Measurements from ENCODE around the gene CDH9. TPM values are rescaled to one million over a fixed set of nuclear protein-coding genes. Genes with fewer than 3 reads are reported as not detected.
A peak's percentile ranks its signal among the peaks of the same experiment; 100 is the strongest.
"Not testable (repeated sequence)": the region's sequence is repeated elsewhere in the genome, so short reads cannot be mapped to it uniquely, and the experiment has no call there.

The CDH9 gene
- total RNA-seq, 4 donors from 2014 or later = not detected

DNA sequence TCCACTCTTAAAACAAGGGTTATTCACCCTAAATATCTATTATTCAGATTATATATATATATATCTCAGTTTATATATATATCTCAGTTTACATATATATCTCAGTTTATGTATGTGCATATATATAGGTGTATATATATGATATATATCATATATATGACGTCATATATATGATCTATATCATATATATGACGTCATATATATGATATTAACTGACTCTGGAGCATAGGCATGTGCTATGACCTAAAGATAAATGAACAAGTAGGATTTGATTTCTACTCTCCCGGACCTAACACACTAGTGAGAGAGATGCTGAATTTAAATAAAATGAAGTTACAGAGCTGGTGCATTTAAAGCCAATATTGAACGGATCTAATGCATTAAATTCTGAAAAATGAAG is 174.3 kb downstream of the CDH9 start:
- DNase-seq (ENCODE audit: low spot score in 2 of 2) = no peak
- no peaks in the 10 kb centered on the region for H3K36me3 ChIP-seq
- H3K27me3 ChIP-seq = no peaks in the 10 kb centered on the region
- no peaks in the 10 kb centered on the region for H3K9me3 ChIP-seq
- no peak overlapping the region for H3K27ac ChIP-seq
- no peaks in the 10 kb centered on the region for H3K4me1 ChIP-seq
- TF ChIP-seq, protein P1, sequence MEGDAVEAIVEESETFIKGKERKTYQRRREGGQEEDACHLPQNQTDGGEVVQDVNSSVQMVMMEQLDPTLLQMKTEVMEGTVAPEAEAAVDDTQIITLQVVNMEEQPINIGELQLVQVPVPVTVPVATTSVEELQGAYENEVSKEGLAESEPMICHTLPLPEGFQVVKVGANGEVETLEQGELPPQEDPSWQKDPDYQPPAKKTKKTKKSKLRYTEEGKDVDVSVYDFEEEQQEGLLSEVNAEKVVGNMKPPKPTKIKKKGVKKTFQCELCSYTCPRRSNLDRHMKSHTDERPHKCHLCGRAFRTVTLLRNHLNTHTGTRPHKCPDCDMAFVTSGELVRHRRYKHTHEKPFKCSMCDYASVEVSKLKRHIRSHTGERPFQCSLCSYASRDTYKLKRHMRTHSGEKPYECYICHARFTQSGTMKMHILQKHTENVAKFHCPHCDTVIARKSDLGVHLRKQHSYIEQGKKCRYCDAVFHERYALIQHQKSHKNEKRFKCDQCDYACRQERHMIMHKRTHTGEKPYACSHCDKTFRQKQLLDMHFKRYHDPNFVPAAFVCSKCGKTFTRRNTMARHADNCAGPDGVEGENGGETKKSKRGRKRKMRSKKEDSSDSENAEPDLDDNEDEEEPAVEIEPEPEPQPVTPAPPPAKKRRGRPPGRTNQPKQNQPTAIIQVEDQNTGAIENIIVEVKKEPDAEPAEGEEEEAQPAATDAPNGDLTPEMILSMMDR (IDR thresholded peaks at IDR 0.05) = no peak
- TF ChIP-seq EP300 (IDR thresholded peaks at IDR 0.05) = no peak
- TF ChIP-seq POLR2A (IDR thresholded peaks at IDR 0.05) = no peak
- no peak overlapping the region for H3K4me3 ChIP-seq
- 65 to 66% methylated on average over 4 of the region's 4 CpGs for WGBS, 2 donors

DNA sequence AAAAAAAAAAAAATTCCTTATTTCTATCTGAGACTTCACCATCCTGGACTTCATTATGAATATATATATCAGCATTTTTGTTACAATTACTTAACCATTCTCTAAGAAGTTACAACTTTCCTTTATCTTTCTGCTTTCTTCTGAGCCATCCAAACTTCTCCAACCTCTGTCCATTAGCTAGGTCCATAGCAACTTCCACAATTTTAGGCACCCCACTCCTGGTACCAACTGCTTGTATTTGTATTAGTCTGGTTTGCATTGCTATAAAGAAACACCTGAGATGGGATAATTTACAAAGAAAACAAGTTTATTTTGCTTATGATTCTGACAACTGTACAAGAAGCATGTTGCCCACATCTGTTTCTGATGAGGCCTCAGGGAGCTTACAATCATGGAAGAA is 182.1 kb downstream of the CDH9 start:
- Histone ChIP-seq H3K27me3 (no peaks in the 10 kb centered on the region), H3K9me3 (peaks cover 0 to 18% (median 2%) of the 10 kb centered on the region in 4 donors), H3K4me1 (no peaks in the 10 kb centered on the region), H3K36me3 (no peaks in the 10 kb centered on the region), H3K27ac (no peak overlapping the region), H3K4me3 (no peak overlapping the region)
- TF ChIP-seq POLR2A (IDR thresholded peaks at IDR 0.05) (no peak), EP300 (IDR thresholded peaks at IDR 0.05) (no peak)
- TF ChIP-seq, protein P1 (IDR thresholded peaks at IDR 0.05) = no peak
- no peak for DNase-seq (ENCODE audit: low spot score in 2 of 2)

DNA sequence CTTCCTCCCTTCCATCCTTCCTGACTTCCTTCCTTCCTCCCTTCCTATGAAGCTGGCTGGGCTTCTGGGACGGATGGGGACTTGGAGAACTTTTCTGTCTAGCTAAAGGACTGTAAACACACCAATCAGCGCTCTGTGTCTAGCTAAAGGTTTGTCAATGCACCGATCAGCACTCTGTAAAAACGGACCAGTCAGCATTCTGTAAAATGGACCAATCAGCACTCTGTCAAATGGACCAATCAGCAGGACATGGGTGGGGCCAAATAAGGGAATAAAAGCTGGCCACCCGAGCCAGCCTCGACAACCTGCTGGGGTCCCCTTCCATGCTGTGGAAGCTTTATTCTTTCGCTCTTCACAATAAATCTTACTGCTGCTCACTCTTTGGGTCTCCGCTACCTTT is 185.9 kb downstream of the CDH9 start:
- not testable (repeated sequence) for H3K4me3 ChIP-seq; H3K27me3 ChIP-seq; H3K36me3 ChIP-seq; H3K4me1 ChIP-seq; H3K27ac ChIP-seq; DNase-seq (ENCODE audit: low spot score in 2 of 2)
- H3K9me3 ChIP-seq = peaks cover 0 to 18% (median 2%) of the 10 kb centered on the region in 4 donors
- WGBS, 2 donors = 88 to 93% methylated on average over 8 of the region's 8 CpGs

DNA sequence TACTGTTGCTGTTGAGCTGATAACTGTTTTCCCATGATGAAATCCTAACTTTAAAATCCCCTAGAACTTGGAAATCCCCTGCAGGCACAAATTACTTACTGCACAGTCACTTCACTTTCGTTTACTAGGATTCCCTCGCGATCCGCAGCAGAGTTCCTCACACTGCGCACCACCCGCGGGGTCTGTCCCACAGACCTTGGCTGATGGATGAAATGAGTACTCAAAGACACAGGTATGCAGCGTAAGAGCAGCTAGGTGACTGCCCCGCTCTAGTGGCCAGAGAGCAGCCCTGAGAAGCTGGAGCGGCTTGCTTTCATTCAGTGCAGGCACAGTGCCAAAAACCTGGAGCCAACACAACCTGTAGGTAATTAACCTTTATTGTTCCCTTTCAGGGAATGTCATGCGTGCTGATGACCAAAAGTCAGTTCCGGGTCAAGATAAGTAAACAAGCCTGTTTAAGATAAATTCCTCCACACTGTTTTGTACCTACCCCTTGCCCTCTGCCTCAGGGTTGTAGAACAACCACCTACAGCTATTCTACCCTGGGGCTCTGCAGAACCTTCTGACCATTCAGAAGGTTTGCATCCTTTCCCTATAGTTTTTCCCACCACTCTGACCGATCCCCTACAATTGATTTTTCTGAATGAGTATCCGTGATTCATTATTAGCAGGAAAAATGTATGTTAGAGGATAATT is 191.2 kb downstream of the CDH9 start:
- H3K27ac ChIP-seq = no peak overlapping the region
- WGBS, 2 donors = 63 to 69% methylated on average over 14 of the region's 14 CpGs
- no peaks in the 10 kb centered on the region for H3K9me3 ChIP-seq
- no peaks in the 10 kb centered on the region for H3K36me3 ChIP-seq
- TF ChIP-seq POLR2A (IDR thresholded peaks at IDR 0.05) = no peak
- TF ChIP-seq EP300 (IDR thresholded peaks at IDR 0.05) = no peak
- TF ChIP-seq, protein P1 (IDR thresholded peaks at IDR 0.05) = no peak
- H3K27me3 ChIP-seq = no peaks in the 10 kb centered on the region
- DNase-seq (ENCODE audit: low spot score in 2 of 2) = no peak
- no peaks in the 10 kb centered on the region for H3K4me1 ChIP-seq
- H3K4me3 ChIP-seq = peak overlapping the region in 1 of 4 donors; percentile 35

DNA sequence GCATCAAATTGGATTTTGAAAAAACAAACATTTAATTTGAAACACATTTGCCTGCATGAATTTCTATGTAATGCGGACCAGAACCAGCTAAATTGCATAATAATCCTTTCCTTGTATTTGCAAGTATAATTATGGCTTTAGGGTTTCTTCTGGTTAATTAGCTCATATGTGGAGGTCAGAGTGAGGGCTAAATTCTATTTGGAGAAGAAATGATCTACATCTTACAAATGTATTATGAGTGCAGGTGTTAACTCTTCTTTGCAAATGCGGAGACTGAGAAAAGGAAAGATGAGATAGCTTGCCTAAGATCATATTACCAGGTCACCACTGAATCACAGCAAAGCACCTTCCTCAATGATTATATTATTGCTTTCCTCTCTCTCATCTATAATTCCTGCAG is 194.7 kb downstream of the CDH9 start:
- WGBS, 2 donors = 84 to 89% methylated on average over 2 of the region's 2 CpGs
- H3K27me3 ChIP-seq = no peaks in the 10 kb centered on the region
- no peaks in the 10 kb centered on the region for H3K9me3 ChIP-seq
- no peak overlapping the region for H3K27ac ChIP-seq
- TF ChIP-seq EP300 (IDR thresholded peaks at IDR 0.05) = no peak
- TF ChIP-seq, protein P1 (IDR thresholded peaks at IDR 0.05) = no peak
- no peak for TF ChIP-seq POLR2A (IDR thresholded peaks at IDR 0.05)
- no peaks in the 10 kb centered on the region for H3K4me1 ChIP-seq
- H3K4me3 ChIP-seq = no peak overlapping the region
- no peaks in the 10 kb centered on the region for H3K36me3 ChIP-seq
- DNase-seq (ENCODE audit: low spot score in 2 of 2) = no peak

DNA sequence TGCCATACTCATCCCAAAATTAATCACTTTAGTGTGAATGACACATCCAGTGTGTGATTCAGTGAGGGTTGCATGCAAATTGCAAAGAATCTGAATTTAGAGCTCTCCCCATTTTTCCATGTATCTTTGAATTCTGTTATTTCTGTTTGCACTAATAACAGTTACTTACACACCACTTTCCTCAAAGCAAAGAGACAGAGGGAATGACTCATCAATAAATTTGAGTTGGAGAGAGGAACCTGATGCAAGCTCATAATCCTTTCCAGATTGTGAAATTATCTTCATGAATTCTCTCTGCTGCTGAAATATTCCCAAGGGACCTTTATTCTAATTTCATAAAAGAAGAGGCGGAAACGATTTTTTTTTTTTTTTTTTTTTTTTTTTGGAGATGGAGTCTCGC is 204.8 kb downstream of the CDH9 start:
- Histone ChIP-seq H3K27ac (no peak overlapping the region), H3K9me3 (no peaks in the 10 kb centered on the region), H3K27me3 (no peaks in the 10 kb centered on the region), H3K36me3 (no peaks in the 10 kb centered on the region), H3K4me3 (no peak overlapping the region), H3K4me1 (no peaks in the 10 kb centered on the region)
- TF ChIP-seq EP300 (IDR thresholded peaks at IDR 0.05) (no peak), POLR2A (IDR thresholded peaks at IDR 0.05) (no peak)
- 59 to 63% methylated on average over 3 of the region's 3 CpGs for WGBS, 2 donors
- DNase-seq (ENCODE audit: low spot score in 2 of 2) = no peak

Measured in tibial nerve (tissue), 4 donors.